ENCODE measurements around the gene CYP2C19.
"Not testable (repeated sequence)": the region's sequence is repeated elsewhere in the genome, so short reads cannot be mapped to it uniquely, and the experiment has no call there.

CYP2C19 gene

GRCh38 chr10:94762393-94762792 is at the start of gene CYP2C19:
Gene CYP2C19, plus strand, starts transcription at chr10:94762681. Its CDS starts 25 bp downstream, at chr10:94762706.
- no peak for DNase-seq

- peak; percentile 59 for DNase-seq
Observed at GRCh38 chr10:94725871-94726270, 36.6 kb upstream of the CYP2C19 start.

GRCh38 chr10:94735197-94735596 is 27.3 kb upstream of the CYP2C19 start:
- DNase-seq: no peak

- DNase-seq: no peak
Observed at GRCh38 chr10:94738588-94738987, 23.9 kb upstream of the CYP2C19 start.

- no peak for DNase-seq
Observed at GRCh38 chr10:94747137-94747536, 15.3 kb upstream of the CYP2C19 start.

GRCh38 chr10:94747838-94748237 is 14.6 kb upstream of the CYP2C19 start:
- DNase-seq: no peak

- DNase-seq: no peak
Observed at GRCh38 chr10:94757916-94758315, 4.6 kb upstream of the CYP2C19 start.

- no peak for DNase-seq
Observed at GRCh38 chr10:94760586-94761178, 1.8 kb upstream of the CYP2C19 start.

GRCh38 chr10:94775425-94775824 is 12.9 kb downstream of the CYP2C19 start:
- DNase-seq: not testable (repeated sequence)

- DNase-seq: no peak
Observed at GRCh38 chr10:94777886-94778458, 15.5 kb downstream of the CYP2C19 start.

GRCh38 chr10:94780844-94781243 is 18.4 kb downstream of the CYP2C19 start:
- DNase-seq: no peak

GRCh38 chr10:94784256-94784655 is 21.8 kb downstream of the CYP2C19 start:
- DNase-seq: no peak

GRCh38 chr10:94785211-94785610 is 22.7 kb downstream of the CYP2C19 start:
- no peak for DNase-seq

GRCh38 chr10:94800551-94800950 is 38.1 kb downstream of the CYP2C19 start:
- not testable (repeated sequence) for DNase-seq

GRCh38 chr10:94803307-94803706 is 40.8 kb downstream of the CYP2C19 start:
- DNase-seq: no peak

- DNase-seq: not testable (repeated sequence)
Observed at GRCh38 chr10:94830025-94830424, 67.5 kb downstream of the CYP2C19 start.

- no peak for DNase-seq
Observed at GRCh38 chr10:94846204-94846603, 83.7 kb downstream of the CYP2C19 start.

GRCh38 chr10:94850766-94851165 is 88.3 kb downstream of the CYP2C19 start:
- no peak for DNase-seq

- no peak for DNase-seq
Observed at GRCh38 chr10:94851263-94851662, 88.8 kb downstream of the CYP2C19 start.

GRCh38 chr10:94852438-94852837 is 90.0 kb downstream of the CYP2C19 start:
- DNase-seq: no peak

GRCh38 chr10:94853065-94853464 is 90.6 kb downstream of the CYP2C19 start:
- DNase-seq: no peak

- DNase-seq: no peak
Observed at GRCh38 chr10:94858005-94858404, 95.5 kb downstream of the CYP2C19 start.

- DNase-seq: no peak
Observed at GRCh38 chr10:94859086-94859485, 96.6 kb downstream of the CYP2C19 start.

GRCh38 chr10:94878649-94879048 is 116.2 kb downstream of the CYP2C19 start:
- no peak for DNase-seq

GRCh38 chr10:94879214-94879613 is 116.7 kb downstream of the CYP2C19 start:
- no peak for DNase-seq
